GM19035 (cell line): Measurements from ENCODE around the gene POLD4.

Experiments used
- ATAC-seq: cut with Tn5 transposase; IDR thresholded peaks from one replicate; pipeline ENCODE4 v1.9.1; 2021; ENCODE audit not compliant: unreplicated experiment

The POLD4 gene

DNA sequence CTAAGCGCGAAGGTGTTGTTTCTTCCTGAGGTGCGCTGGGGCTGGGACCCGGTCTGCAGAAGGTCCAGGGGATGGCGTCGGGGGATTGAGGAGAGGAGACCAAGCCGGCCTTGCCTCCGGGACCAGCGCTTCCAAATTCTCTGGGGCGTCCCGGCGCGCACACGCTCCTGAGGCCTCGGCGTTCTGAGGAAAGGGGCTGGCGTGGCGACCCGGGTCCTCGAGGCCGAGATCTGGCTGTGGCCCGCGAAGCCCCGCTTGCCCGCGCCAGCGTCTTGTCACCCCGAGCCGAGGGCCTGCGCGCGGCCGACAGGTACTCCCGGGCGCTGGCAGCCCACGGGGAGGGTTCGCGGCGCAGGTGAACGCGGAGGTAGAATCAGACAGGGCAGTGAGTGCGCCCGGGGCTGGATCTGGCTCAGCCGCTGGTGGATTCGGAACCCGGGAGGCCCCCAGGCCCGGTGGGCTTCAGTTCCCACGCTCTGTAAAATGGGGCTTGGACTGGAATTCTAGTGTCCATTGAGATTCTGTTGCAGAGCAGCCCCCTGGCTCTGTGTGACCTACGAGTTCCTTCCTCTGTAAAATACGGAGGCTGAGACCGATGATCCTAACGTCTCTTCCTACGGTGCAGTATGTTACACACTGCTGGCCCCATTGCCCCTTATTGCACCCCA lies 35.3 kb downstream of the POLD4 start:
- ATAC-seq: peak; percentile 20

DNA sequence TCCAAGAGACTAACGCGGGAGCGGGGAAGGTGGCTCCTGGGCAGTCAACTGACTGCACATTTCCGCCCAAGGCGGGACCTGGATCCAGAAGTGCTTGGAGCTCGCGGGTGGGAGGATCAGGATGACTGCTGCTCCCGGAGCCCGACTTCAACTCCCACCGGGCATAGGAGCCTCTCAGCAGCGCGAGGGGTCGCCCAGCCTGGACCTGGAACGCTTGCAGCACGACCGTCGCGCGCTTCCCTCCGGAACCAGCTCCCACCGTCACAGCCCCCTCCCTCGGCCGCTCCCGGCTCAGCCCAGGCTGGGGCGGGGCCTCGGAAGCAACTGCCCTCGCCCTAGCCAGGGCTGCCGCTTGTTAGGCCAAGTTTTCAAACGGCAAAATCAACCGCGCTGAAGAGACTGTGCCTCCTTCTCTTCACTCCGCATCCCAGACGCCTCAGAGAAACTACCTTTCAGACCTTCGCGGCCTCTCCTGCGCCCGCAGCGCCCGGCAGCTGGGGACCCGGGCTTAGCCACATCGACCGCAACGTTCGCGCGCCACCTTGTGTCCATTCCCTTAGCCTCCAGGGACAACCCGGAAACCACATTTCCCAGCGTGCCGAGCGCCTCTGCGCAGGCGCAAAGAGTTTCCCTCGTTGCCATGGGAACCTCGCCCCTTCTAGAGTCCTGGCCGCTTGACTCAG lies 36.0 kb downstream of the POLD4 start:
- peak; percentile 78 for ATAC-seq

DNA sequence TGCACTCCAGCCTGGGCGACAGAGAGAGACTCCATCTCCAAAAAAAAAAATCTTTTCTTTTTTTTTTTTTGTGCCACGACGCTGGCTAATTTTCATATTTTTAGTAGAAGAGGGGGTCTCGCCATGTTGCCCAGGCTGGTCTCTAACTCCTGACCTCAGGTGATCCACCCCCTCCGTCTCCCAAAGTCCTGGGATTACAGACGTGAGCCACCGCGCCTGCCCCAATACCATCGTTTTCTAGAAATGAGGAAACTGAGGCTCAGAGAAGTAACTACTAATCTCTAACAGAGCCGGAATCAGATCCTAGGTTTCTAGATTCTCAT lies 36.5 kb downstream of the POLD4 start:
- ATAC-seq: no peak

DNA sequence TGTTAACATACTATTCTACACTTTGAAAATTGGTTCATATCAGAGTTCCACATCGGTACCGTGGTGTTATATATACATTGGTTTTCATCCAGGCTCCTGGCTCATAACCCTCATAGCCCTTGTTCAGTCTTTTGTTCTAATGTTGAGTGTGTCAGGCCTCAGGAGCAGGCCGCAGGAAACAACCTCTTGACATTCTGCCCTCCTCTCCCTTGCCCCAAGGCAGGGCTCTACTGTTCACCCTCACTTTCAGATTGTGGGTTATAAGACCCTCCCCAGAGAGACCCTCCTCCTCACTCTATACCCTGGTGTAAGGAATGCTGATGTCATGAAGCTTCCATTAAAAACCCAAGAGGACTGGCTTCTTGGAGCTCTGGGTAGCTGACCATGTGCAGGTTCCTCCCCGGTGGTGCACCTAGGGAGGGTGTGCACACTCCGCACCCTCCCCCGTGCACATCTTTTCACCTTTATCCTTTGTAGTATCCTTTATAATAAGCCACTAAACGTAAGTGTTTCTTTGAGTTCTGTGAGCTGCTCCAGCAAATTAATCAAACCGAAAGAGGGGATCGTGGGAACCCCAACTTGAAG lies 37.9 kb downstream of the POLD4 start:
- ATAC-seq: no peak

DNA sequence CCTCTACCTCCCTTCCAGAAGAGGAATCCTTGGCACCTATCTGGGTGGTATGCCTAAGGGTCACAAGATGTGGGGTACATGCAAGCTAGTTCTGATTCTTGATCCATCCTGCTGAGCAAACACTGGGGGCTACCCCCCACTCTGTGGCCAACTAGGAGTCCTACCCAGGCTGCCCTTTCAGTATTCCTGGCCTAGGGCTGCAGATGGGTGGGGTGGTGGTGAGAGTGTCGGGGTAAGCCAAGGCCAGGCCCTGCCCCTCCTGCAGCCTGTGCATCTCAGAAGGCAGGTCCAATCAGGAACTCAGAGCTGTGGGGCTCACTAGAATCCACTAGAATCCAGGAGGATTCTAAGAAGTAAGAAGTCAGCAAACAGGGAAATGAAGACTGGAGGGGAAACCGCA lies 39.1 kb downstream of the POLD4 start:
- no peak for ATAC-seq

DNA sequence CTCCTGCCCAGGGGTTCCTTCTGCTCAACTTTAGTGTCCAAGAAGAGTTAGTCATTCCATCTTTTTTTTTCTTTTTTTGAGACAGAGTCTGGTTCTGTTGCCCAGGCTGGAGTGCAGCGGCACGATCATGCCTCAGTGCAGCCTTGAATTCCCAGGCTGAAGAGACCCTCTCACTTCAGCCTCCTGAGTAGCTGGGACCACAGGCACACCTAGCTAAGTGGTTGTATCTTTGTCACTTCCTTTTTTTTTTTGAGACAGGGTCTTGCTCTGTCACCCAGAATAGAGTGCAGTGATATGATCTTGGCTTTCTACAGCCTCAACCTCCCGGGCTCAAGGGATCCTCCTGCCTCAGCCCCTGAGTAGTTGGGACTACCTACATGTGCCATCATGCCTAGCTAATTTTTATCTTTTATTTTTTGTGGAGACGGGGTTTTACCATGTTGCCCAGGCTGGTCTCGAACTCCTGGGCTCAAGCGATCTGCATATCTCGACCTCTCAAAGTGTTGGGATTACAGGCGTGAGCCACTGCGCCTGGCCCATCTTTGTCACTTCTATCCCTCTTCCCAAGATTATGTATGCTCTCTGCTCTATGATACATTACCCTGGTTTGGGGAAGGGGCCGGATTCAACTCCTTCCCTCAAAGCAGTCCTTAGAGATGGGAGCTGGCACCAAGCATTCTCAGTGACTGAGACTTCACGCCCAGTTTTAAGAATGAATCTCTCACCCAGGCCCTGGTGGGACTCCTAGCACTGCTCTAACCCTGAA lies 40.0 kb downstream of the POLD4 start:
- ATAC-seq: no peak

DNA sequence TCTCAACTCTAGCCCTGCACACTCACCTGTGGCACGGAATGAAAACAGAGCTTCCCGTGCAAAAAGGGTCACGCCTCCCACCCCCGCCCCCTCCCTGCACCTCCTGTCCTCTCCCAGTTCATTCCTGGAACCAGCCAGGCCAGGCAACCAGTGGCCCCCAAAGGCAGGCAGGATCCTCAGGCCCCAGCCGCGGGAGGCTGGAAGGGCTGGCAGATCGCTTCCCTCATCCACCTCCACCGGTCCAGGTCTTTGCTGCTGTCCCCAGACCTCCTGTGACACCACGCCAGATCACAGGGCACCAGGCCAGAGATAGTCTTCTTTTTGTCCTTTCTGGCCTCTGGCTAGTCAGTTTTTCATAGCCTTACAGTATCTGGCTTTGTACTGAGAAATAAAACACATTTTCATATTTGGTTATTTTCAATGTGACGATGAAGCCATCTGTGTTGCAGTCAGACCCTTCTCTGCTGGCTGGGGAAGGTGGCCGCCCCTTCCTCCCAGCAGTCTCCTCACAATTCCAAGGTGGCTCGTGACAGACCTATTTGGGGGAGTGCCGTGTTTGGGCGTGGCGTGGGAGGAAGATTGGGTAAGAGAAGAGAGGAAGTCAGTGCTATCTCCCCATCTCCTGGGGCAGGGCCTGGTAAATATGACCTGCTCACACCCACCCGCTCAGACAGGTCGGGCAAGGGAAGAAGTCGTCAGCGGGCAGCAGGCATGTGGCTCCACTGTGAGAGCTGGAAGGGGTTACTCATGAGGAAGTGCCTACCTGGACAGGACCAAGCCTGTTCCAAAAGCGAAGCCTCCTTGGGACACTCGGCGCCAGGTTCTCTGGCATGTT lies 40.9 kb downstream of the POLD4 start:
- no peak for ATAC-seq

DNA sequence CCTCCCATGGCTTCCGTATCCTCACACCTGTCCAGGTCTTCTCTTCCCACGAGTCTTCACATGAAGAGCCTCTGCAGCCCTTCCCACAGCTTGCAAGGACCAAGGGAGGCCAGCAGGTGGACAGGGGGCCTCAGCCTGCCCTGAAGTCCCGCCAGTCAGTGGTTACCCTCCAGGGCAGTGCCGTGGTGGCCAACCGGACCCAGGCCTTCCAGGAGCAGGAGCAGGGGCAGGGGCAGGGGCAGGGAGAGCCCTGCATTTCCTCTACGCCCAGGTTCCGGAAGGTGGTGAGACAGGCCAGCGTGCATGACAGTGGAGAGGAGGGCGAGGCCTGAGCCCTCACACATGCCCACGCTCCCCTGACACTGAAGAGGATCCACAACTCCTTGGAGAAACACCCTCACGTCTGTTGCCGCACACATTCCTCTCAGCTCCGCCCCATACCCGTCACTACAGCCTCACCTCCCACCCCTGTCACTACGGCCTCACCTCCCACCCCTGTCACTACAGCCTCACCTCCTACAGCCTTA lies 41.7 kb downstream of the POLD4 start:
- no peak for ATAC-seq

DNA sequence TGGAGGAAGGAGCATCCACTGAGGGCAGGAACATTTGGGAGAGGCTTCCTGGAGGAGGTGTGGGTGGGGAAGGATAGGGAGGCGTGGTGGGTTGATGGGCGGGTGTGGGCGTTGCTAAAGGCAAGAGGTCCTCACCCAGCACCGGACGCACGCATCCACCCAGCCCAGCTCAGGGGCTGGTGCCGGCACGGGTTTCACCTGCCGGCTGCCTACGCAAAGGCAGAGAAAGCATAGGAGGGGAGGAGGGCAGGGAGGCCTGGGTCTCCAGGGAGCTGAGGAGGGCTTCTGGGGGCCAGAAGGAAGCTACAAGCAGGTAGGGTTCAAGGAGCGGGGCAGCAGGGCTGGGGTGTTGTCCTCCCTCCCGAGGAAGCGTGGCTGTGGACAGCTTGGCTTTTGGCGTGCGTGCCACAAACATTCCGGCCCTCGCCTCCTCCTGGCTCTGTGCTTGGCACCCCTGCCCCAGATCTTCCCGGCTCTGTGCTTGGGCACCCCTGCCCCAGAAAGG lies 42.2 kb downstream of the POLD4 start:
- no peak for ATAC-seq

DNA sequence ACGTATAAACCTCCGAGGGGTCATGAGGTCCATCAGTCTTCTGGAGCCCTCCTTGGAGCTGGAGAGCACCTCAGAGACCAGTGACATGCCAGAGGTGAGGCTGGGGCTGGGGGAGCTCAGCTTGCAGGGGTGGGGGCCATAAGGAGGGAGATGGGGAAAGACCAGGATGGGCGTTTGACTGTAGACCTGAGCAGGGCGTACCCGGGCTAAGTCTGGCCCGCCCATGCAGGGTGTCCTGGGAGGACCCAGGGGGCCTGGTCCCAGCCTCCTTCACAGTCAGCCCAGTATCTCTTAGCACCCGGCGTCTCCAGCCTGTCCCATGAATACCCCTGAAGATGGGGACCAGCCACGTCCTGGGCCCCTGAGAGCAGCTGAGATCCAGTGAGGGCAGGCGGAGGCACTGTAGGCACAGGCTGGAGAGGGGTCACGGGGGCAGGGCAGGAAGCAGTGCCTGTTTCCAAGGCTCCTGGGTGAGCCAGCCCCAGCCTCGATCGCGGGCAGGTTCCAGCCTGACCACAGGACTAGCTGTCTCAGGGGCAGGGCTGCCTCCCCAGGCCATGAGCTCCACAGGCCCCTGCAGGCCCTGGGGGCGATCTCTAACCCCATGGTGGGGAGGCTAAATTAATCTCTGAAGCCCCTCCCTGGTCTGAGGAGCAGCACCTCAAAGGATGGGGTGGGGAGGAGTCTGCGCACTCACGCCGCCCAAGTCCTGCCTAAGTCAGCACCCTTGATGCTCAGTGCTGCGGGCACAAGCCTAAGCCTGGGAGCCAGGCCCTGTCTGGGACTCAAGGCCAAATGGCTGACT lies 42.9 kb downstream of the POLD4 start:
- ATAC-seq: no peak

DNA sequence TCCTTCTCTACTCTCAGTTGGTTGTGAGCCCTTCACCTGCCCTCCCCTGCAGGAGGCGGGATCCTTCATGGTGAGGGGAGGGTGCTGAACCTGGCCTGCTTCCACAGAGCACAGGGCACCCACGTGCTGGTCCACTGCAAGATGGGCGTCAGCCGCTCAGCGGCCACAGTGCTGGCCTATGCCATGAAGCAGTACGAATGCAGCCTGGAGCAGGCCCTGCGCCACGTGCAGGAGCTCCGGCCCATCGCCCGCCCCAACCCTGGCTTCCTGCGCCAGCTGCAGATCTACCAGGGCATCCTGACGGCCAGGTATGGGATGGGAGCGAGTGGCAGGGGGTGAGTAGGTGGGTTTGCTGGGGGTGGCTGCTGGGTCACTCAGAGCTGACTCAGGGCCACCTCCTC lies 43.7 kb downstream of the POLD4 start:
- no peak for ATAC-seq

DNA sequence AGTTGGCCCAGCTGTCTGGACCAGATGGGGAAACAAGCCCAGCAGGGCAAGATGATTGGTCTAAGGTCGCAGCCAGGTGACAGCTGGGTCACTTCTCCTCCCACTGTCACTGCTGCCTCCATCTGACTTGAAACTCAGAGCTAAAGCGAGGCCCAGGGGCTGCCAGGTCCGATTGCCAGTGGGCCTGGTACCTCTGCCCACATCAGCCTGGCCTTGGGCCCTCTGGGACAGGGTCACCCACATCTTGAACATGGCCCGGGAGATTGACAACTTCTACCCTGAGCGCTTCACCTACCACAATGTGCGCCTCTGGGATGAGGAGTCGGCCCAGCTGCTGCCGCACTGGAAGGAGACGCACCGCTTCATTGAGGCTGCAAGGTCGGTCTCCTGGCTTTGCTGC lies 44.2 kb downstream of the POLD4 start:
- ATAC-seq: no peak

DNA sequence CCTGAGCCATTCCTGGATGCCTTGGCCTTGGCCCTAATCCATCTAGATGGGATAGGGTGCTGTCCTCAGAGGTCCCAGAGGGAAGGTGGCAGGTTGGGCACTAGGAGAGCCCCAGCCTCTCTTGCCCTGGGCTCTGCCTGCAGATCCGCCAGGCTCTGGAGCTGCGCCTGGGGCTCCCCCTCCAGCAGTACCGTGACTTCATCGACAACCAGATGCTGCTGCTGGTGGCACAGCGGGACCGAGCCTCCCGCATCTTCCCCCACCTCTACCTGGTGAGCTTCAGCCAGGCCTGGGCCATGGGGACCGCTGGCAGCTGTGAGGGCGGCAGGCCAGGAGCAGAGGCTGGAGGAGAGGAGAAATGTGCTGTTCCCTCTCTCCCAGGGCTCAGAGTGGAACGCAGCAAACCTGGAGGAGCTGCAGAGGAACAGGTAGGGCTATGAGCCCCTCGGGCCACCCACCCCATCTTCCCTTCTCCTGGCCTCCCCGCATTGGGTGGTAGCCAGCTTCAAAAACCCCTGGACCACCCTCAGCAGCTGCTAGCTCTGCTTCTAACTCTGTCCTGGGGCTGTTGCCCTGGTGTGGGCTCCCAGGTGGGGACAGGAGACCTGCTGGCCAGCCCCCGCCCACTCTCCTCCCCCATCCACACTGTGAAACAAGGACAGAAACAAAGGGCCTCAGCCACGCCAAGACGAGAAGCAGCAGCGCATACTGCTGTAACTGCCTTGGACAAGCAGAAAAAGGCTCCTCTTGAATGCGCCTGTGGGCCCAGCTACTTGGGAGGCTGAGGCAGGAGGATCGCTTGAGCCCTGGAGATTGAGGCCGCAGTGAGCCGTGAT lies 45.1 kb downstream of the POLD4 start:
- ATAC-seq: no peak

DNA sequence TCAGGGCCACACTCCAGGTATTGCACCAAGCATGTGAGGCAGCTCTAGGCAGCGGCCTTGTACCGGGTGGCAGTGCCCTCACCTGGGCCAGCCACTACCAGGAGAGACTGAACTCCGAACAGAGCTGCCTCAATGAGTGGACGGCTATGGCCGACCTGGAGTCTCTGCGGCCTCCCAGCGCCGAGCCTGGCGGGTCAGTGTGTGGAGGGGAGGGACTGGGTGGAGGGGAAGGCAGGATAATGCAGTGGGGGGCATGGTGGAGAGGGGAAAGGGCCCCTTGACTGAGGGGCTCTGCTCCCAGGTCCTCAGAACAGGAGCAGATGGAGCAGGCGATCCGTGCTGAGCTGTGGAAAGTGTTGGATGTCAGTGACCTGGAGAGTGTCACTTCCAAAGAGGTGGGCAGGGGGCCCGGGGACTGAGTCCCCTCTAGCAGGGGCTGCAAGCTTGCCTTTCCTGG lies 45.8 kb downstream of the POLD4 start:
- no peak for ATAC-seq

DNA sequence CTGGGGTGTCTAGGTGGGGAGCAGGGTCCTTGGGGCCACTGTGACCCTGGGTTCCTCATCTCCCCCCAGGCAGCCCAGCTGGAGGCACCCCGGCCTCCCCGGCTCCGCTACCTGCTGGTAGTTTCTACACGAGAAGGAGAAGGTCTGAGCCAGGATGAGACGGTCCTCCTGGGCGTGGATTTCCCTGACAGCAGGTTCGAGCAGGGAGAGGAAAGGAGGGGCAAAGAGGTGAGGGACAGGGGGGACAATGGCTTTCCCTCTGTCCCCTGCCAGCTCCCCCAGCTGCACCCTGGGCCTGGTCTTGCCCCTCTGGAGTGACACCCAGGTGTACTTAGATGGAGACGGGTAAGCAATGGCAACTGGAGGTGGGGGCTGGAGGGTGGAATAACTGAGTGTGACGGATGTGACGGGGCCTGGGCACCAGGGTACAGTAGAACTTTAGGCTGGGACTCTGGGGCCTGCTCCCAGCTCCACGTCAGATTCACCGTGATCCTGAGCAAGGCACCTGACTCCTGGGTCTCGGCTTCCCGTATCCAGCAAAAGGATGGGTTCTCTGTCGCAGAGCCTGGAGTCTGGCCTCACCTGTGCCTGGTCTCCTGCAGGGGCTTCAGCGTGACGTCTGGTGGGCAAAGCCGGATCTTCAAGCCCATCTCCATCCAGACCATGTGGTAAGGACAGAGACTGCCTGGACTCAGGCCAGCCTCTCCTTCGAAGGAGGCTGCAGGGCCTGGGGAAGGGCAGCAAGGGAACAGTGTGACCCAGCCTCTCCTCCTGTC lies 46.4 kb downstream of the POLD4 start:
- ATAC-seq: no peak

DNA sequence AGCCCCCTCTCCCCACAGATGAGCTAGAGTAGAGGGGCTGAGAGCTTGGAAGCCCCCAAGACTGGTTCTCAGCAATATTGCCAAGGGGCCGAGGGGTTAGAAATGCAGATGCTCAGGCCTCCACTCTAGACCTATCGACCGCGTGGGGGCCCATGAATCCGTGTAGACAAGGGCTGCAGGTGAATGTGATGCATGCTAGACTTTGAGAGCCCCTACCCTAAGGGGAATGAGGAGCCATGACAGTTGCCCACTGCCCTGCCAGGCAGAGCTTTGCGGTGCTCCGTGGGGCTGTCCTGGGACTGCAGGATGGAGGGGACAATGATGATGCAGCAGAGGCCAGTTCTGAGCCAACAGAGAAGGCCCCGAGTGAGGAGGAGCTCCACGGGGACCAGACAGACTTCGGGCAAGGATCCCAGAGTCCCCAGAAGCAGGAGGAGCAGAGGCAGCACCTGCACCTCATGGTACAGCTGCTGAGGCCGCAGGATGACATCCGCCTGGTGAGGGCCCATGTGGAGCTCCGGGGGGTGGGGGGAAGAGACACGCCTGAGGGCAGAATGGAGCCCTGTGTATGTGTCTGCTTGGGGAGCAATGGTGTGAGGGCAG lies 48.7 kb downstream of the POLD4 start:
- no peak for ATAC-seq

DNA sequence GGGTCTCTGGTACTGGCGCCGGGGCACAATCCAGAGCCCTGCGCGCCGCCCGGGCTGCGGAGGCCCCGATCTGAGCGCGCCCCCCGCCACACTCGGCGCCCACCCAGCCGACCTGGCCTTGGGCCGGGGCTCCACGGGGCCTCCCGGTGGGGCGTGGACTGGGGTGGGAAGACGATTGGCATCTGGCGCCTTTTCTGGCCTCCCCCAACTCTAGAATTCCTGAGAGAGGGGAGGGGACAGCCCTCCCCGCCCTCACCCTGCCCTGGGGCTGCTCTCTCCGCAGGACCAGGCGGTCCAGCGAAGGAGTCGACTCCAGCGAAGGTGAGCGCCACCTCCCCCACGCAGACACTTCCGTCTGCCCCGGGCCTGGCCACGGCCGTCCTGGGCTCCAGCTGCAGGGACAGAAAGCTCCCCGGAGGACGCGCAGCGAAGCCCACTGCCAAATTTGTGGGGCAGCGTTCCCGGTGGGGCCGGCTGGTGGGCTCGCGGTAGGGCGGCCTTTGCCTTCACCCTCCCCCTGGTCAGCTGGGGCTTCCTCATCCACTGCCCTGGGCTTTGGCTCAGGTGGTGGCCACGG lies 49.4 kb downstream of the POLD4 start:
- no peak for ATAC-seq
